ENCODE results near the gene TMEM132D. TPM values are rescaled to one million over a fixed set of nuclear protein-coding genes. Genes with fewer than 3 reads are reported as not detected.

Gene TMEM132D
- total and polyA plus RNA-seq, 2 donors (not counting 3 experiments of a cell fraction or from before 2014, with no cell fraction given) = not detected

- no TSS peak for BruUV-seq (replicated peaks)
Measured at GRCh38 chr12:129720618-129721017, 183.2 kb downstream of the TMEM132D start.

More at GRCh38 chr12:129720618-129721017, 183.2 kb downstream of the TMEM132D start:
- H3K9me1 ChIP-seq (replicated peaks; ENCODE audit: control insufficient read depth, extremely low read depth, insufficient read depth, low read length) = no peaks in the 10 kb centered on the region
- H3K9ac ChIP-seq (replicated peaks; ENCODE audit: extremely low read depth, insufficient read depth, low read length) = no peak overlapping the region
- H3K79me2 ChIP-seq (ENCODE audit: control insufficient read depth, insufficient read depth, low read length) = no peaks in the 10 kb centered on the region
- no peak overlapping the region for H2AFZ ChIP-seq (ENCODE audit: low read depth, low read length)
- H3K4me3 ChIP-seq (replicated peaks in 1 of 3; ENCODE audit: insufficient read depth in 1 of 3, low read depth in 1 of 3, low read length in 3 of 3) = no peak overlapping the region
- no peaks in the 10 kb centered on the region for H3K36me3 ChIP-seq (ENCODE audit: control insufficient read depth in 2 of 2, extremely low read depth in 1 of 2, insufficient read depth in 2 of 2, low read length in 2 of 2)
- no peaks in the 10 kb centered on the region for H3K27me3 ChIP-seq (ENCODE audit: control insufficient read depth in 2 of 2, insufficient read depth in 2 of 2, low read length in 2 of 2)
- POLR2A ChIA-PET = no interaction called here
- H3K27ac ChIP-seq (ENCODE audit: insufficient read depth, low read depth, low read length) = no peak overlapping the region
- intact Hi-C loops (cut with micrococcal nuclease) (no loop called here), dilution Hi-C loops (cut with MboI; ENCODE audit: extremely low pct_ligation_motif_present, low sequenced_read_pairs) (no loop called here)
- H3K9me3 ChIP-seq (replicated peaks; ENCODE audit: control insufficient read depth, insufficient read depth, low read length) = peaks cover 15% of the 10 kb centered on the region
- DNase-seq (ENCODE audit: low read depth, low spot score) = no peak
- TF ChIP-seq EZH2 (IDR thresholded peaks at IDR 0.05; ENCODE audit: borderline replicate concordance, low read depth, low read length, severe bottlenecking) (no peak), MYC (IDR thresholded peaks at IDR 0.05; ENCODE audit: low read depth, low read length) (no peak), POLR2A (IDR thresholded peaks at IDR 0.05; ENCODE audit: low read depth, low read length) (no peak), POLR2AphosphoS5 (IDR thresholded peaks at IDR 0.05; ENCODE audit: insufficient read depth, low read depth, low read length) (no peak), MAX (IDR thresholded peaks at IDR 0.05; ENCODE audit: insufficient read depth, insufficient read length) (no peak), CTCF (IDR thresholded peaks at IDR 0.05; ENCODE audit: extremely low read depth in 1 of 2, insufficient read depth in 1 of 2, low read depth in 1 of 2, low read length in 2 of 2) (no peak), JUN (IDR thresholded peaks at IDR 0.05; ENCODE audit: borderline replicate concordance, insufficient read depth, insufficient read length, low read depth) (no peak), FOS (IDR thresholded peaks at IDR 0.05; ENCODE audit: borderline replicate concordance, insufficient read depth, low read length) (no peak), GATA2 (IDR thresholded peaks at IDR 0.05; ENCODE audit: insufficient read depth, insufficient read length, low read depth, low read length) (no peak)
- FAIRE-seq = no peak
- CTCF ChIA-PET = no interaction called here
- H4K20me1 ChIP-seq (replicated peaks; ENCODE audit: control insufficient read depth, extremely low read depth, insufficient read depth, low read length) = no peaks in the 10 kb centered on the region
- H3K4me1 ChIP-seq (ENCODE audit: control insufficient read depth, extremely low read depth, insufficient read depth, low read length) = no peaks in the 10 kb centered on the region
- no peak overlapping the region for H3K4me2 ChIP-seq (ENCODE audit: insufficient read depth, low read length)
